Activated T-helper 17 cell treated with anti-CD3 and anti-CD28 coated beads, Interleukin-2, amount 50 U/mL, for 72 hours (primary cell): ENCODE measurements around the gene CREB3L2. TPM values are rescaled to one million over a fixed set of nuclear protein-coding genes. Genes with fewer than 3 reads are reported as not detected.
A peak's percentile ranks its signal among the peaks of the same experiment; 100 is the strongest.

Source experiments
- ATAC-seq: fragments of 150-1000 bp; cut with Tn5 transposase; replicated peaks from 2 replicates; pipeline ENCODE4 v1.10.0; 2021; ENCODE audit warnings: mild to moderate bottlenecking, moderate library complexity
- H3K27ac Mint-ChIP-seq: one replicate; pipeline ENCODE4 v1.8.0; 2022; ENCODE audit warnings: mixed read lengths
- H3K27me3 Mint-ChIP-seq: one replicate; pipeline ENCODE4 v1.8.0; 2022; ENCODE audit warnings: mixed read lengths
- H3K36me3 Mint-ChIP-seq: one replicate; pipeline ENCODE4 v1.8.0; 2022; ENCODE audit warnings: low read depth, mild to moderate bottlenecking, mixed read lengths
- H3K4me1 Mint-ChIP-seq: one replicate; pipeline ENCODE4 v1.8.0; 2022; ENCODE audit warnings: mixed read lengths
- H3K4me3 Mint-ChIP-seq: one replicate; pipeline ENCODE4 v1.8.0; 2022; ENCODE audit warnings: mild to moderate bottlenecking, mixed read lengths
- H3K9me3 Mint-ChIP-seq: one replicate; pipeline ENCODE4 v1.8.0; 2022; ENCODE audit warnings: mixed read lengths
- total RNA-seq, 2 donors: library from RNA; stranded (reverse); gene quantifications; one replicate each; pipeline ENCODE4 v1.2.3, GENCODE V29; 2022

The CREB3L2 gene
- total RNA-seq, 2 donors from 2014 or later, result 26.0 to 38.4 TPM

GRCh38 chr7:137962875-137963507 is 38.9 kb downstream of the CREB3L2 start:
- H3K27ac Mint-ChIP-seq, result peak overlapping the region; percentile 82
- no peaks in the 10 kb centered on the region for H3K27me3 Mint-ChIP-seq
- H3K36me3 Mint-ChIP-seq, result peaks cover 8% of the 10 kb centered on the region
- no peak overlapping the region for H3K4me3 Mint-ChIP-seq
- no peaks in the 10 kb centered on the region for H3K9me3 Mint-ChIP-seq
- ATAC-seq, result no peak
- peaks cover 35% of the 10 kb centered on the region for H3K4me1 Mint-ChIP-seq

- no peaks in the 10 kb centered on the region for H3K9me3 Mint-ChIP-seq
- H3K27me3 Mint-ChIP-seq, result no peaks in the 10 kb centered on the region
- H3K4me3 Mint-ChIP-seq, result no peak overlapping the region
- peak overlapping the region; percentile 82 for H3K27ac Mint-ChIP-seq
- peaks cover 30% of the 10 kb centered on the region for H3K4me1 Mint-ChIP-seq
- peaks cover 8% of the 10 kb centered on the region for H3K36me3 Mint-ChIP-seq
- ATAC-seq, result no peak
Measured at GRCh38 chr7:137962491-137962874, 39.4 kb downstream of the CREB3L2 start.

DNA sequence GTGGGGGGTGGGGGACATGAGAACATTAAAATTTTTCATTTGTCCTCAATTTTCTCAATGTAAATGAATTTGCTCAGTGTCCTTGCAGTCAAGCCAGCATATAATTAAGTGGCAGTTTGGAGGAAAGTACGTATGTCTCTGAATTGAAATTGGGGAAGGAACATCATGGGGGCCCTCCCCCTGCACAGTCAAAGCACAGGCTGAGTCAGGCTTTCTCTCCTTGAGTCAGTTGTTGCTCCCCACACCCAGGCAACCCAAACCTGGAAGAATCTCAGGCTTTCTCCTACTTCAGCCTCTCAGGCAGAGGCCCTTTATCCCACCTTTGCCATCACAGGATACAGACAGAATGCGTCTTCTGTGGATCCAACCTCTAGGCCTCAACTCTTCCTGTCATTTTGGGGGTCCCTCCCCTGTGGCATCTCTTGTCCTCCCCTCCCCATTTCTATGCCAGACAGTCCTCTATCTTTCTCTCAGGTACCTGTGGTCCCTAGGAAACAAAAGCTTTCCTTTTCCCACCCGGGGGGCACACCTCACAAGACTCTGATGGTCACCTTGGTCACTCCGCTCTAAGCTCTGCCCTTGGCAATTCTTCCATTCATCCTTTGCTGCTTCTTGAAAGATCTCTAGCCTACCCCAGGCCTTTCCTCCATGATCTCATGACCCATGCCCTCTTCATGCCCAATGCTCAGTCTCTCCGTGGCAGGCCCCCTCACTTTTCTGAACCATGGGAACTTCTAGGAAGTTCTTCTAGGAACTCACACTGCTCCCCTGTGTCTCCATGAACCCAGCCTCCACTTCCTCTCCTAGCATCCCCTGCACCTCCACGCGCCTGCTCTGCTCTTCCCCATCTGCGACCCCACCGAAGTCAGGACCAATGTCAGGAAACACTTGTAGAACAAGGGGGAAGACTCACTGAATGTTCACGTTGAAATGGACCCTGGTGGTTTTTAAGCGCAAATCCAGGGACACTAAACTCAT is 40.4 kb downstream of the CREB3L2 start:
- Mint-ChIP-seq H3K9me3 (no peaks in the 10 kb centered on the region), H3K27ac (peak overlapping the region; percentile 82), H3K36me3 (peaks cover 14% of the 10 kb centered on the region), H3K4me3 (peak overlapping the region; percentile 31), H3K27me3 (no peaks in the 10 kb centered on the region), H3K4me1 (peaks cover 24% of the 10 kb centered on the region)
- ATAC-seq, result peak; percentile 100

DNA sequence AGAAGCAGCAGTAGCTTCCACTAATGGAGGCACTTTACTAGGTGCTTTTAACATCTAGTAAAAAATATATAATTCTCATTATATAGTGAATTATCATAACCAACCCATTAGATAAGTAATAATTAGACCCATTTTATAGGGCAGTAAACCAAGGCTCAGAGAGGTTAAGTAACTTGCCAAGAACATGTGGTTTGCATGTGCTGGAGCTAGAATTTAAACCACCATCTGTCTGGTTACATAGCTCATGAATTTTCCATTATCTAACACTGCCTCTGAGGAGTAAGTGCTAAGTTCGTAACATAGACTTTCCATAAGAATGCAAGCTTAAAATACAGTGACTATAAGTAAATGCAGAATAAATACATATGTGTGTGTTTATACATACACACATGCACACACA is 41.9 kb downstream of the CREB3L2 start:
- Mint-ChIP-seq H3K4me1 (peaks cover 21% of the 10 kb centered on the region), H3K9me3 (no peaks in the 10 kb centered on the region), H3K27ac (no peak overlapping the region), H3K4me3 (no peak overlapping the region), H3K36me3 (peaks cover 23% of the 10 kb centered on the region), H3K27me3 (no peaks in the 10 kb centered on the region)
- ATAC-seq, result no peak

DNA sequence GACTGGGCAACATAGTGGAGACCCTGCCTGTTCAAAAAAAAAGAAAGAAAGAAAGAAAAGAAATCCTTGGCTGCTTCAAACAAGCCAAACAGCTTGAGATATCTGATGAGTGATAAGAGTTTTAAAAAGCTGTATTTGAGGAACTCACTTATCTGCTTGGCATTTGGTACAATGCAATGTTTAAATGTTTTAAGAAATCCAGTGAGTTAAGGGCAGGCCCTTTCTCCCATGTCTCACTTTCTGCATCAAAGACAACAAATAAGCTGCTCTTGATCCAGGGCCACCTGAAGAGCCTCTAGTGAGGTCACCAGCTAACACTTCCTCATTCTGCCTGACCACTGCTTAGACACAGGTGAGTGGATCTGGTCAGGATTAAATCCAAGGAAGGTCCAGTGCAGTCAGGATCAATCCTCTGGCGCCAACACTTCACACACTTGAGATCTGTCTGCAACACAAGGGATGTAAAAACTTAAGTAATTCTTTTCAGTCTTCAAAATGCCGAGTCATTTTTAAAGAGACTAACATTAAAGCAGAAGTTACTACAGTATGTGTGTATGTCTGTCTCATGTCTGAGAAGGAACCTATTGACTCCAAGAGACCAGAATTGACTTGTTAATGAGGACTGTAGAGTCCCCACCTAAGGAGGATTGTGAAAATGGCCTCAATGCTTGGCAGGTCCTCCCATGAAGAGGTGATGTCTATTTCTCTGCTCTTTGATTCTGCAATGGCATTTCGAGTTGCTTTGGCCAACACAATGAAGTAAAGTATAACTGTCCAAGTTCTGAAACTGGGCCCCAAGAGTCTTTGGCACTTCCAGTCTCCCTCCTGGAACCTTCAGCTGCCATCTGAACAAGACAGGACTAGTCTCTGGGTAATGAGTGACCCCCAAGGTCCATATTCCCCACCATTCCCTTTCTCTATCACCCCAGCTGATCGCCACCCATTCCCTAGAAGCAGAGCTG is 43.1 kb downstream of the CREB3L2 start:
- Mint-ChIP-seq H3K9me3 (no peaks in the 10 kb centered on the region), H3K4me1 (peaks cover 24% of the 10 kb centered on the region), H3K27ac (no peak overlapping the region), H3K36me3 (peaks cover 23% of the 10 kb centered on the region), H3K27me3 (no peaks in the 10 kb centered on the region), H3K4me3 (no peak overlapping the region)
- ATAC-seq, result no peak

- H3K9me3 Mint-ChIP-seq, result no peaks in the 10 kb centered on the region
- no peak overlapping the region for H3K27ac Mint-ChIP-seq
- H3K4me1 Mint-ChIP-seq, result peaks cover 25% of the 10 kb centered on the region
- ATAC-seq, result no peak
- H3K27me3 Mint-ChIP-seq, result no peaks in the 10 kb centered on the region
- H3K4me3 Mint-ChIP-seq, result no peak overlapping the region
- peaks cover 23% of the 10 kb centered on the region for H3K36me3 Mint-ChIP-seq
Measured at GRCh38 chr7:137957887-137958286, 44.0 kb downstream of the CREB3L2 start.

- Mint-ChIP-seq H3K4me1 (peaks cover 25% of the 10 kb centered on the region), H3K27me3 (no peaks in the 10 kb centered on the region), H3K36me3 (peaks cover 23% of the 10 kb centered on the region), H3K27ac (no peak overlapping the region), H3K4me3 (no peak overlapping the region), H3K9me3 (no peaks in the 10 kb centered on the region)
- no peak for ATAC-seq
Measured at GRCh38 chr7:137956591-137956990, 45.3 kb downstream of the CREB3L2 start.

DNA sequence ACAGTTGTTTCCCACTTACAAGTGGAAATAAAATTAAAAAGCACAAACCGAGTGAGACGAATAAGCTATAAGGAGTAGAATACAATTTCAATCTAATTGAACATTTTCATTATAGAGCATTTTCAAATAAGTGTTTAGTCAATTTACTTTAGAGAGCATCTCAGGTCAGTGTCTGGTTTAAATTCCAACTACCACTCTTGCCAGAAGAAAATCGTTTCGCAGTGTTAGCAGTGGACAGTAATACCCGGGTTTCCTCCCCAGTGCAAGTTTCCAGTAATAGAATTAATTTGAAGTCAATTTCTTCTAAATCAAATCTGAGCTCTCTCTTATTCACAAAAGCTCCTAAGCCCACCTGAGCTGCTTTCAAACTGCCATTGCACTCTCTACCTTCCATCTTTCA is 45.7 kb downstream of the CREB3L2 start:
- Mint-ChIP-seq H3K27me3 (no peaks in the 10 kb centered on the region), H3K9me3 (no peaks in the 10 kb centered on the region), H3K4me3 (no peak overlapping the region), H3K27ac (no peak overlapping the region), H3K4me1 (peaks cover 20% of the 10 kb centered on the region), H3K36me3 (peaks cover 23% of the 10 kb centered on the region)
- no peak for ATAC-seq

GRCh38 chr7:137954614-137955013 is 47.3 kb downstream of the CREB3L2 start:
- Mint-ChIP-seq H3K4me1 (peaks cover 21% of the 10 kb centered on the region), H3K9me3 (no peaks in the 10 kb centered on the region), H3K27me3 (no peaks in the 10 kb centered on the region), H3K36me3 (peaks cover 23% of the 10 kb centered on the region), H3K4me3 (no peak overlapping the region), H3K27ac (no peak overlapping the region)
- ATAC-seq, result no peak

DNA sequence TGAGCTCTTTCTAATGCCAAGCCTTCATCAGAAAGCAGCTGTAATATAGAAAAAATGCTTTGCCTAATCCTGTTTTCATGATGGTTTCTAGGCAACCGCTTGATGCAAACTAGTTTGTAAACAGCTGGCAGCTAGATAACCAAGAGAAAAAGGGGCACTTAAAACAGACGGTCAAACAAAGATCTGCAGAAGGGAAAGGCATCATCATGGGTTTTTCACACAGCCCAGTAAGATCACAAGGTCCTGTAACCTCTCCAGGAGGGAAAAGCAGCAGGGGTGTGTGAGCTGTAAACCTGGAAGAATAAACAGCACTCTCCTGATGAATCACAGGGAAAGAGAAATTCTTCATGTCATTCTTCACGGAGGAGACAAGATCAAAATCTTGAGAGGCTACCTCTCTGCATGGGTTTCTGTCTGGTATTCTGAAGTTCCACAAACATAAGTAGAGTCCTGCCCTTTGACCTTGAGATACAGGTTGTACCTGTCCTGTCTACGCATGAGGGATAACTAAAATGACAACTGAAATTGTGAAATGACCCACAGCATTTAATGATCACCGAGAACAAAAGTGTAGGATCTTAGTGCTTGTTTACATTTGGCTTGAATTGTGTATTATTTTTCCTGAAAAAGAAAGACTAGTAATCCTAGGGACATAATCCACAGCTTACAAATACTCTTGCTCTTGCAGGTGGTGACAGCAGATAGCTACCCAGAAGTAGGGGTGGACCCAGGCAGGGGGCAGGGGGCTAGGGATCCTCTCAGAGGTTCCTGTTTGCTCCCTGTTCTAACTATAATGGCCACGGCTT is 48.0 kb downstream of the CREB3L2 start:
- no peaks in the 10 kb centered on the region for H3K27me3 Mint-ChIP-seq
- no peak overlapping the region for H3K27ac Mint-ChIP-seq
- H3K9me3 Mint-ChIP-seq, result no peaks in the 10 kb centered on the region
- H3K36me3 Mint-ChIP-seq, result peaks cover 23% of the 10 kb centered on the region
- no peak overlapping the region for H3K4me3 Mint-ChIP-seq
- H3K4me1 Mint-ChIP-seq, result peaks cover 21% of the 10 kb centered on the region
- no peak for ATAC-seq

GRCh38 chr7:137953043-137953664 is 48.7 kb downstream of the CREB3L2 start:
- peak overlapping the region; percentile 5 for H3K27ac Mint-ChIP-seq
- H3K27me3 Mint-ChIP-seq, result no peaks in the 10 kb centered on the region
- no peak for ATAC-seq
- no peak overlapping the region for H3K4me3 Mint-ChIP-seq
- no peaks in the 10 kb centered on the region for H3K9me3 Mint-ChIP-seq
- H3K4me1 Mint-ChIP-seq, result peaks cover 21% of the 10 kb centered on the region
- H3K36me3 Mint-ChIP-seq, result peaks cover 17% of the 10 kb centered on the region

- H3K4me1 Mint-ChIP-seq, result peaks cover 21% of the 10 kb centered on the region
- no peaks in the 10 kb centered on the region for H3K9me3 Mint-ChIP-seq
- H3K27ac Mint-ChIP-seq, result peak overlapping the region; percentile 61
- H3K4me3 Mint-ChIP-seq, result no peak overlapping the region
- peaks cover 15% of the 10 kb centered on the region for H3K36me3 Mint-ChIP-seq
- no peaks in the 10 kb centered on the region for H3K27me3 Mint-ChIP-seq
- no peak for ATAC-seq
Measured at GRCh38 chr7:137952426-137952805, 49.5 kb downstream of the CREB3L2 start.

GRCh38 chr7:137951700-137952425 is 50.0 kb downstream of the CREB3L2 start:
- H3K9me3 Mint-ChIP-seq, result no peaks in the 10 kb centered on the region
- H3K27me3 Mint-ChIP-seq, result no peaks in the 10 kb centered on the region
- H3K4me3 Mint-ChIP-seq, result no peak overlapping the region
- no peak for ATAC-seq
- H3K27ac Mint-ChIP-seq, result peak overlapping the region; percentile 61
- peaks cover 21% of the 10 kb centered on the region for H3K4me1 Mint-ChIP-seq
- peaks cover 9% of the 10 kb centered on the region for H3K36me3 Mint-ChIP-seq
